DND-41 (cell line): Measurements from ENCODE around the gene FIZ1.

ENCODE experiments used
- ATAC-seq: fragments of 200-7000 bp; cut with Tn5 transposase; 3 replicates; pipeline ENCODE4 v1.9.1; 2021; ENCODE audit warnings: low read depth; ENCODE audit not compliant: insufficient read depth
- DNase-seq: peaks from one replicate; pipeline ENCODE4 v3.0.0-alpha.2; 2020
- H2AFZ ChIP-seq: 2 replicates; pipeline ENCODE4 v1.6.0; 2012; ENCODE audit warnings: low read depth, low read length
- H3K27ac ChIP-seq: 2 replicates; pipeline ENCODE4 v1.5.1; 2012; ENCODE audit warnings: low read length, inconsistent platforms
- H3K27me3 ChIP-seq: fragments of 200-600 bp; sonication (generic); 2 replicates; pipeline ENCODE4 v1.6.0; 2012; ENCODE audit warnings: low read length, mild to moderate bottlenecking, inconsistent platforms; ENCODE audit not compliant: insufficient read depth, poor library complexity
- H3K36me3 ChIP-seq: 2 replicates; pipeline ENCODE4 v1.5.1; 2012; ENCODE audit warnings: low read length, inconsistent platforms; ENCODE audit not compliant: insufficient read depth
- H3K4me1 ChIP-seq: 2 replicates; pipeline ENCODE4 v1.5.1; 2012; ENCODE audit warnings: mild to moderate bottlenecking, low read length; ENCODE audit not compliant: insufficient read depth
- H3K4me2 ChIP-seq: 2 replicates; pipeline ENCODE4 v1.6.0; 2012; ENCODE audit warnings: mild to moderate bottlenecking, moderate library complexity, low read length, inconsistent platforms; ENCODE audit not compliant: insufficient read depth
- H3K4me3 ChIP-seq, 2 experiments: fragments of 200-600 bp in 1 of 2; shearing (Covaris generic) in 1 of 2; 2 replicates each; pipeline ENCODE4 v1.5.1; 2012 to 2016; ENCODE audit warnings: inconsistent platforms in 2 of 2, low read length in 2 of 2, mild to moderate bottlenecking in 2 of 2, low read depth in 1 of 2, moderate library complexity in 1 of 2
- H3K79me2 ChIP-seq: 2 replicates; pipeline ENCODE4 v1.6.0; 2012; ENCODE audit warnings: low read length, inconsistent platforms; ENCODE audit not compliant: insufficient read depth
- H3K9ac ChIP-seq: 2 replicates; pipeline ENCODE4 v1.6.0; 2012; ENCODE audit warnings: low read depth, mild to moderate bottlenecking, inconsistent platforms, low read length, moderate library complexity
- H3K9me3 ChIP-seq: 2 replicates; pipeline ENCODE4 v1.5.1; 2012; ENCODE audit warnings: low read length, moderate library complexity, mild to moderate bottlenecking, inconsistent platforms; ENCODE audit not compliant: insufficient read depth, severe bottlenecking
- H4K20me1 ChIP-seq: 2 replicates; pipeline ENCODE4 v1.6.0; 2012; ENCODE audit warnings: low read length; ENCODE audit not compliant: insufficient read depth
- EZH2 ChIP-seq: IDR thresholded peaks from 3 replicates; pipeline ENCODE4 v1.6.1; 2012; ENCODE audit warnings: borderline replicate concordance, low read depth, mild to moderate bottlenecking, moderate library complexity, low read length, inconsistent platforms; ENCODE audit not compliant: severe bottlenecking
- TF ChIP-seq, protein P1 (sequence below): IDR thresholded peaks from 2 replicates; pipeline ENCODE4 v1.5.1; 2012; ENCODE audit warnings: borderline replicate concordance, low read length, moderate library complexity, mild to moderate bottlenecking; ENCODE audit not compliant: poor library complexity, severe bottlenecking; ENCODE audit errors: extremely low read depth

Gene FIZ1

DNA sequence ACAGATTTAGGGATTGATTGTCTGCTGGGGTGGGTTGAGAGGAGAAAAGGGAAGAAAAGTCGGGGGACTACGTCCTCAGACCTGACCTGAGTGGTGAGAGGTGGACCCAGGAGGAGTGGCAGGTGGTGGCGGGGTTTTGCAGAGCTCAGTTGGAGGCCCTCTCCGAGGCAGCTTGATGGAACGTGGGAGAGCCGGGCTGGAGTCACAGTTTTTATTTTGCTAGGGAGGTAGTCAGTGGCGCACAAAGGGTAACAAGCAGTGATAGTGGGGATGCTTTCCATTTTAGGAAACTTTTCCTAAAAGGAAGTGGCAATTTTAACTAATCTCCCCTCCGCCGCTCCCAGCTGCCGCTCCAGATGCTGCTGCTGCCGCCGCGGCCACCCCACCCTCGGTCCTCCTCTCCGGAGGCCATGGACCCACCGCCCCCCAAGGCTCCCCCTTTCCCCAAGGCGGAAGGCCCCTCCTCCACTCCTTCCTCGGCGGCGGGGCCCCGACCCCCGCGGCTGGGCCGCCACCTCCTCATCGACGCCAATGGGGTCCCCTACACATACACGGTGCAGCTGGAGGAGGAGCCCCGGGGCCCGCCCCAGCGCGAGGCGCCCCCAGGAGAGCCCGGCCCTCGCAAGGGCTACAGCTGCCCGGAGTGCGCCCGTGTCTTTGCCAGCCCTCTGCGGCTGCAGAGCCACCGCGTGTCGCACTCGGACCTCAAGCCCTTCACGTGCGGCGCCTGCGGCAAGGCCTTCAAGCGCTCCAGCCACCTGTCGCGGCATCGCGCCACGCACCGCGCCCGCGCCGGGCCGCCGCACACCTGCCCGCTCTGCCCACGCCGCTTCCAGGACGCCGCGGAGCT lies 43.1 kb upstream of the FIZ1 start:
- H3K36me3 ChIP-seq: peaks cover 18% of the 10 kb centered on the region
- peak overlapping the region; percentile 89 for H3K27ac ChIP-seq

GRCh38 chr19:55641426-55642152 lies 42.3 kb upstream of the FIZ1 start:
- Histone ChIP-seq H3K27me3 (no peaks in the 10 kb centered on the region), H3K9me3 (no peaks in the 10 kb centered on the region), H3K4me2 (peak overlapping the region; percentile 85), H3K79me2 (peaks cover 79% of the 10 kb centered on the region), H3K4me3 (peak overlapping the region; percentile 98 to 99), H3K36me3 (peaks cover 18% of the 10 kb centered on the region), H3K4me1 (peaks cover 71% of the 10 kb centered on the region), H4K20me1 (peaks cover 17% of the 10 kb centered on the region; the same call in 1 of the 2 replicates), H3K9ac (peak overlapping the region; percentile 92), H3K27ac (peak overlapping the region; percentile 89), H2AFZ (peak overlapping the region; percentile 68)
- TF ChIP-seq EZH2: no peak
- TF ChIP-seq, protein P1, sequence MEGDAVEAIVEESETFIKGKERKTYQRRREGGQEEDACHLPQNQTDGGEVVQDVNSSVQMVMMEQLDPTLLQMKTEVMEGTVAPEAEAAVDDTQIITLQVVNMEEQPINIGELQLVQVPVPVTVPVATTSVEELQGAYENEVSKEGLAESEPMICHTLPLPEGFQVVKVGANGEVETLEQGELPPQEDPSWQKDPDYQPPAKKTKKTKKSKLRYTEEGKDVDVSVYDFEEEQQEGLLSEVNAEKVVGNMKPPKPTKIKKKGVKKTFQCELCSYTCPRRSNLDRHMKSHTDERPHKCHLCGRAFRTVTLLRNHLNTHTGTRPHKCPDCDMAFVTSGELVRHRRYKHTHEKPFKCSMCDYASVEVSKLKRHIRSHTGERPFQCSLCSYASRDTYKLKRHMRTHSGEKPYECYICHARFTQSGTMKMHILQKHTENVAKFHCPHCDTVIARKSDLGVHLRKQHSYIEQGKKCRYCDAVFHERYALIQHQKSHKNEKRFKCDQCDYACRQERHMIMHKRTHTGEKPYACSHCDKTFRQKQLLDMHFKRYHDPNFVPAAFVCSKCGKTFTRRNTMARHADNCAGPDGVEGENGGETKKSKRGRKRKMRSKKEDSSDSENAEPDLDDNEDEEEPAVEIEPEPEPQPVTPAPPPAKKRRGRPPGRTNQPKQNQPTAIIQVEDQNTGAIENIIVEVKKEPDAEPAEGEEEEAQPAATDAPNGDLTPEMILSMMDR: no peak
- ATAC-seq (no peak; the same call in 1 of the 3 replicates), DNase-seq (peak; percentile 31)

More for the DNA sequence above, 43.1 kb upstream of the FIZ1 start:
- Histone ChIP-seq H3K4me2 (peak overlapping the region; percentile 85), H3K9ac (peak overlapping the region; percentile 92), H2AFZ (peak overlapping the region; percentile 63), H3K4me3 (peak overlapping the region; percentile 98 to 99; a peak in 3 of 4 replicates), H4K20me1 (peaks cover 17% of the 10 kb centered on the region; the same call in 1 of the 2 replicates), H3K27me3 (no peaks in the 10 kb centered on the region), H3K9me3 (no peaks in the 10 kb centered on the region), H3K79me2 (peaks cover 73% of the 10 kb centered on the region), H3K4me1 (peaks cover 72% of the 10 kb centered on the region)
- TF ChIP-seq EZH2: no peak
- TF ChIP-seq, protein P1: no peak
- peak; percentile 46 for DNase-seq
- ATAC-seq: peak; percentile 22

- Histone ChIP-seq H3K4me1 (peaks cover 78% of the 10 kb centered on the region), H3K79me2 (peaks cover 87% of the 10 kb centered on the region), H3K36me3 (peaks cover 17% of the 10 kb centered on the region), H4K20me1 (peaks cover 25% of the 10 kb centered on the region), H3K4me2 (peak within 1 kb of the TSS; percentile 85), H3K9me3 (no peaks in the 10 kb centered on the region), H3K9ac (peak within 1 kb of the TSS; percentile 92), H3K27ac (peak within 1 kb of the TSS; percentile 89), H3K27me3 (no peaks in the 10 kb centered on the region), H3K4me3 (peak within 1 kb of the TSS; percentile 98 to 99), H2AFZ (peak within 1 kb of the TSS; percentile 68)
- DNase-seq (peak; percentile 74), ATAC-seq (peak; percentile 64)
- TF ChIP-seq, protein P1: no peak
- no peak for TF ChIP-seq EZH2
Measured at GRCh38 chr19:55640577-55641425, 41.5 kb upstream of the FIZ1 start, which contains the start of gene ZNF580. Gene ZNF580, plus strand, starts transcription at chr19:55641002. Its CDS starts 1,507 bp downstream, at chr19:55642509.
